Esophagus squamous epithelium (tissue), 4 donors: ENCODE data around the gene GSK3B.

Source experiments
- POLR2A ChIP-seq, 4 donors: fragments of 450-650 bp; IDR thresholded peaks; one replicate each; pipeline ENCODE4 v1.6.1; 2017; ENCODE audit warnings: antibody characterized with exemption in 4 of 4, mild to moderate bottlenecking in 4 of 4, moderate library complexity in 3 of 4
- TF ChIP-seq, protein P1 (sequence below), 6 experiments: fragments of 450-650 bp in 4 of 6; fragments of 200-600 bp in 2 of 6; sonication (generic) in 2 of 6; IDR thresholded peaks; one replicate each; pipeline ENCODE4 v1.5.1; 2016 to 2019; ENCODE audit warnings: antibody characterized with exemption in 6 of 6, mild to moderate bottlenecking in 4 of 6, moderate library complexity in 4 of 6

DNA sequence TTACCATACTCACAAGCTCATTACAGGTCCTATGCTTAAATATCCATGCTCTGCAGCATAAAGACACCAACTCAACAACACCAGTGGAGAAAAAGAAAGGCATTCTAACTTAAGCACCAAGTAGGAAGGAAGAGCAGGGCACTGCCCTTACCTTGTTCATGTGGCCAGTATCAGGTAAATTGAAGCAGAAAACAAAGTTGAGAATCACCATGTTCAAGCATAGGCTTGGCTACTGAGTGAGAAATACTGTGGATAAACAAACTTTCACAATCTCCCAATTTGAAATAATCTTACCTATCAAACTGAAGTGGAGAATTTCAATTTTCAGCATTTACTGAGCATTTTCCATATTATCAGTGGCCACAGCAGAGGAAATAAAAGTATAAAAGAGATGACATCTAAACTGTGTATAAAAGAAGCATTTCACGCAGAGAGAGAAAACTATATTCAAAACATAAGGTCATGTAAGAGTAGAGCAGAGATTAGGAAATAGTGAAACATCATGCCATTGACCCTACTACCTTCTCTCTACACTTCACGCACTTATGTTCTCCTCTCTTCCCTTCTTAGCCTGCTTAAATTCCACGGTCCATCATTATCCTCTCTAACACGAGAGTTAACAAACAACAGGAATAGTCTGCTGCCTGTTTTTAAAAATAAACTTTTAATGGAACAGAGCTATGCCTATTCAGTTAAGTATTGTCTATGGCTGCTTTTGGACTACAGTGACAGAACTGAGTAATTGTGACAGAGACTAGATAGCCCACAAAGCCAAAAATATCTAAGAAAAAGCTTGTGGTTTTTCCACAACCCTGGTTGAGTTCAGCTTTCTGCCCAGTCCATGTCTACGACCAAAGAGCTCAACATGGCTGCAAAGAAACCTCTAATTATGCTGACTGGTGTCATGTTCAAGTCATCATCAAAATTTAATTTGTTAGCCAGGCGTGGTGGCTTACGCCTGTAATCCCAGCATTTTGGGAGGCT is 169.8 kb downstream of the GSK3B start:
- no peak for TF ChIP-seq POLR2A (IDR thresholded peaks at IDR 0.05)
- TF ChIP-seq, protein P1, sequence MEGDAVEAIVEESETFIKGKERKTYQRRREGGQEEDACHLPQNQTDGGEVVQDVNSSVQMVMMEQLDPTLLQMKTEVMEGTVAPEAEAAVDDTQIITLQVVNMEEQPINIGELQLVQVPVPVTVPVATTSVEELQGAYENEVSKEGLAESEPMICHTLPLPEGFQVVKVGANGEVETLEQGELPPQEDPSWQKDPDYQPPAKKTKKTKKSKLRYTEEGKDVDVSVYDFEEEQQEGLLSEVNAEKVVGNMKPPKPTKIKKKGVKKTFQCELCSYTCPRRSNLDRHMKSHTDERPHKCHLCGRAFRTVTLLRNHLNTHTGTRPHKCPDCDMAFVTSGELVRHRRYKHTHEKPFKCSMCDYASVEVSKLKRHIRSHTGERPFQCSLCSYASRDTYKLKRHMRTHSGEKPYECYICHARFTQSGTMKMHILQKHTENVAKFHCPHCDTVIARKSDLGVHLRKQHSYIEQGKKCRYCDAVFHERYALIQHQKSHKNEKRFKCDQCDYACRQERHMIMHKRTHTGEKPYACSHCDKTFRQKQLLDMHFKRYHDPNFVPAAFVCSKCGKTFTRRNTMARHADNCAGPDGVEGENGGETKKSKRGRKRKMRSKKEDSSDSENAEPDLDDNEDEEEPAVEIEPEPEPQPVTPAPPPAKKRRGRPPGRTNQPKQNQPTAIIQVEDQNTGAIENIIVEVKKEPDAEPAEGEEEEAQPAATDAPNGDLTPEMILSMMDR (IDR thresholded peaks at IDR 0.05): no peak
